SK-N-SH treated with all-trans-retinoic acid at 6 μM for 48 hours (cell line): ENCODE data around the gene DOCK2.

Experiments
- CREB5 ChIP-seq: fragments of 250-450 bp; sonication (Bioruptor Pico); IDR thresholded peaks from 2 replicates; pipeline ENCODE4 v1.5.1; 2020; ENCODE audit warnings: low read depth, mild to moderate bottlenecking, moderate library complexity
- ISL1 ChIP-seq: fragments of 250-450 bp; sonication (Bioruptor Pico); IDR thresholded peaks from 2 replicates; pipeline ENCODE4 v2.1.2; 2022; ENCODE audit warnings: mild to moderate bottlenecking, moderate library complexity
- OSR1 ChIP-seq: fragments of 250-450 bp; sonication (Bioruptor Pico); IDR thresholded peaks from 2 replicates; pipeline ENCODE4 v1.8.0; 2022; ENCODE audit warnings: moderate library complexity, mild to moderate bottlenecking, inconsistent platforms
- PATZ1 ChIP-seq: fragments of 250-450 bp; sonication (Bioruptor Pico); IDR thresholded peaks from 2 replicates; pipeline ENCODE4 v1.8.0; 2020; ENCODE audit warnings: mild to moderate bottlenecking, moderate library complexity, borderline replicate concordance
- POU6F1 ChIP-seq: fragments of 250-450 bp; sonication (Bioruptor Pico); IDR thresholded peaks from 2 replicates; pipeline ENCODE4 v1.8.0; 2021; ENCODE audit warnings: low read depth, mild to moderate bottlenecking, moderate library complexity, borderline replicate concordance
- RARB ChIP-seq: fragments of 250-450 bp; sonication (Bioruptor Pico); IDR thresholded peaks from 2 replicates; pipeline ENCODE4 v1.8.0; 2021; ENCODE audit warnings: mild to moderate bottlenecking, moderate library complexity
- ZC3H10 ChIP-seq: fragments of 250-450 bp; sonication (Bioruptor Pico); IDR thresholded peaks from 2 replicates; pipeline ENCODE4 v1.5.1; 2021; ENCODE audit warnings: mild to moderate bottlenecking, moderate library complexity
- ZFP3 ChIP-seq: fragments of 250-450 bp; sonication (Bioruptor Pico); IDR thresholded peaks from 2 replicates; pipeline ENCODE4 v1.5.0; 2020; ENCODE audit warnings: mild to moderate bottlenecking, moderate library complexity
- ZFP30 ChIP-seq: fragments of 450-650 bp; formaldehyde crosslinking; IDR thresholded peaks from 2 replicates; pipeline ENCODE4 v1.5.0; 2022; ENCODE audit warnings: mild to moderate bottlenecking, moderate library complexity
- ZNF8 ChIP-seq: fragments of 450-650 bp; formaldehyde crosslinking; IDR thresholded peaks from 2 replicates; pipeline ENCODE4 v1.5.0; 2020; ENCODE audit warnings: mild to moderate bottlenecking, moderate library complexity

GRCh38 chr5:169706758-169707450, 69.8 kb downstream of the DOCK2 start:
- TF ChIP-seq RARB (CRISPR knock-in tag) (no peak), ZNF8 (CRISPR knock-in tag) (no peak), PATZ1 (CRISPR knock-in tag) (no peak), POU6F1 (no peak), ZFP30 (CRISPR knock-in tag) (no peak), CREB5 (no peak), OSR1 (CRISPR knock-in tag) (no peak), ZC3H10 (CRISPR knock-in tag) (no peak), ISL1 (no peak), ZFP3 (CRISPR knock-in tag) (0 out of 2 replicates have a peak, but pooled peaks have one; percentile 18)
